HG02943 (cell line): ENCODE results near the gene SLC22A13.
"Not testable (repeated sequence)": the region's sequence is repeated elsewhere in the genome, so short reads cannot be mapped to it uniquely, and the experiment has no call there.

Experiments
- ATAC-seq: cut with Tn5 transposase; IDR thresholded peaks from one replicate; pipeline ENCODE4 v1.9.1; 2021; ENCODE audit warnings: mild to moderate bottlenecking, low read depth, moderate library complexity; ENCODE audit not compliant: unreplicated experiment

The SLC22A13 gene, protein sequence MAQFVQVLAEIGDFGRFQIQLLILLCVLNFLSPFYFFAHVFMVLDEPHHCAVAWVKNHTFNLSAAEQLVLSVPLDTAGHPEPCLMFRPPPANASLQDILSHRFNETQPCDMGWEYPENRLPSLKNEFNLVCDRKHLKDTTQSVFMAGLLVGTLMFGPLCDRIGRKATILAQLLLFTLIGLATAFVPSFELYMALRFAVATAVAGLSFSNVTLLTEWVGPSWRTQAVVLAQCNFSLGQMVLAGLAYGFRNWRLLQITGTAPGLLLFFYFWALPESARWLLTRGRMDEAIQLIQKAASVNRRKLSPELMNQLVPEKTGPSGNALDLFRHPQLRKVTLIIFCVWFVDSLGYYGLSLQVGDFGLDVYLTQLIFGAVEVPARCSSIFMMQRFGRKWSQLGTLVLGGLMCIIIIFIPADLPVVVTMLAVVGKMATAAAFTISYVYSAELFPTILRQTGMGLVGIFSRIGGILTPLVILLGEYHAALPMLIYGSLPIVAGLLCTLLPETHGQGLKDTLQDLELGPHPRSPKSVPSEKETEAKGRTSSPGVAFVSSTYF

GRCh38 chr3:38265604-38266307, at the start of gene SLC22A13:
SLC22A13 (plus strand) TSS chr3:38265812; CDS start chr3:38265861, 49 bp downstream.
- no peak for ATAC-seq

DNA sequence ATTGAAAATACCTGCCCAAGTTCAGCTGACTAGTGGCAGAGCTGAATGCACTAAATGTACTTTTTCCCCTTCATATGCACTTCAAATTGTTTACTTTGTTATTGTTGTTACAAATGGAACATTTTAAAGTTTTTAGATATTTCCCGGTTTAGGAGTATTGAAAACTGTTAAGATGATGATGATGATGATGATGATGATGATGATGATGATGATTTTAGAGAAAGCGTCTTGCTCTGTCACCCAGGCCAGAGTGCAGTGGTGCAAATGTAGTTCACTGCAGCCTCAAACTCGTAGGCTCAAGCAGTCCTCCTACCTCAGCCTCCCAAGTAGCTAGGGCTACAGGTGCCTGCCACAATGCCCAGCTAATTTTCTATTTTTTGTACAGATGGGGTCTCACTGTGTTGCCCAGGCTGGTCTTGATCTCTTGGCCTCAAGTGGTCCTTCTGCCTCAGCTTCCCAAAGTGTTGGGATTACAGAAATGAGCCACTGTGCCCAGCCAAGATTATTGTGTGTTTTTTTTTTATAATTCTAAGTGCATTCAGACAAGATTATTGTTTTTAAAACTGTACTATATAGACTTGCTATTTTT, 45.9 kb upstream of the SLC22A13 start:
- ATAC-seq: no peak

GRCh38 chr3:38221005-38221404, 44.6 kb upstream of the SLC22A13 start:
- ATAC-seq: no peak

DNA sequence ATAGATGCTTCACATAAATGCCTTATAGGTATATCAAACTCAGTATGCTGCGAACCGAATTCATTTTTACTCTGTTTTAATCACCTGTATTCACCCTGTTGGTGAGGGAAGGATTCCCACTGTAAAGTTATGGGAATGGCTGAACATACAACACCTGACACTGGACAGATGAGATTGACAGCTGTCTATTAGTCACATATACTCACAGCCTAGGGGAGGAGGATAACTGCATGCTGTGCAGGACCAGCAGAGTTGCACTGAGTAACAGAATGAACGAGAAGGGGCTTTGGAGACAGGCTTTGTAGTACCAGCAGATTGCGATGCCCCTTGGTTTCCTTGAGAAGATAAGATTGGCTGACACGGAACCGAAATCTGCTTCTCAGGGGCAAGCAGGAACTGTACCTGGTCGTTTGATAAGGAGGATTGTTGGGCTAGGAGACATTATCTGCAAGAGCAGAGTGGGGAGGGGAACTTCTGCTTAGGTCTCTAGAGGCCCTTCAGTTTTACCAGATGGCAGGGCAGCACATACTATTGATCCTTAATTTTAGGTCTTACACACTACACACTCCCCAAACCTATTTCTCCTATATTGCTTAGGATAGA, 43.5 kb upstream of the SLC22A13 start:
- no peak for ATAC-seq

GRCh38 chr3:38224357-38224756, 41.3 kb upstream of the SLC22A13 start:
- ATAC-seq: no peak

DNA sequence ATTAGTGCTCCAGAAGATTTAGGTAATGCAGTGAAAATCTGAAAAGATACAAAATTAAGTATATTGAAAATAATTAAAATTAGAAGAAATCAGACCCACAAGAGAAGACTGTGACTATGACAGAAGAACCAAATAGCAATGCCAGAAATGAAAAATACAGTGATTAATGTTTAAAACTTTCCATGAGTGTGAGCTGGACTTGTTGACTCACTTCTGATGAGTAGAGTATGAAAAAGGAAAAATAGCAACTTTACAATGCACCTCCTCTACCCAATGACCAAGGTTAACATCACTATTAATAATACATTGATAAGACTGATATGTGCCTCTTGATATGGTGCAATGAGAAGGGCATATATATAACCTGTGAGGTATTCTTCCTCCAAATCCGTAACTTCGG, 39.3 kb upstream of the SLC22A13 start:
- no peak for ATAC-seq

DNA sequence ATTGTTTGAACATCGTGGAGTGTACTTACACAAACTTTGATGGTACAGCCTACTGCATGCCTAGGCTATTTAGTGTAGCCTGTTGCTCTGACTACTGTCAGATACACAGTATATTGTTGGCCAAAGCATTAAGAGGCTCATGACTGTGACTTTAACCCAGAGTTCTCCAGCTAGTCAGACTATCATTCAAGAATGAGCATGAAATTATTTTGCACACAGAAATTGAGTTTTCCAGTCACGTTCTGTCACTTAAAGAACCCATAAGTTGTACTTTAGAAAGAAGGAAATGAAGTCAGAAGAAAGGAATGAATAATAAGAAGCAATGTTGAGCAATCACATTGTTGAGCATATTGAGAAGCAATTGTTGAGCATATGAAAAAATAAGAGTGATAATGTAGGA, 37.6 kb upstream of the SLC22A13 start:
- no peak for ATAC-seq

DNA sequence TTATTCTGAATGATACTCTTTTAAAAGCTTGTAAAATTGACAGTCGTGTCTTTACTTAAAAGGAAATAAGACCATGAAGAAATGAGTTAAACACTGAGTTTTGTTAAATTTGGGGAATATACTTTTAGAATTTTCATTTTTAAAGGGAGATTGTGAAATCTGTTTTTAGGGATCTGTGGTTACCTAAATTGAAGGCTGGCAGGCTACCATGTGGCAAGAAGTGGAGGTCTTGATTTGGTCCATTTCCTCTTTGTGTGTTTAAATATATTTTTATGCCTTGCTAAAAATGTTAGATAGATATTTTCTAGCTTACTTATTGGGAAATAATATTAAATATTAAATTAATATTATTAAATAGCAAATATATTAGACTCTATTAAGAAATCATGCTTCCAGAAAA, 36.6 kb upstream of the SLC22A13 start:
- no peak for ATAC-seq

GRCh38 chr3:38232701-38233100, 32.9 kb upstream of the SLC22A13 start:
- no peak for ATAC-seq

DNA sequence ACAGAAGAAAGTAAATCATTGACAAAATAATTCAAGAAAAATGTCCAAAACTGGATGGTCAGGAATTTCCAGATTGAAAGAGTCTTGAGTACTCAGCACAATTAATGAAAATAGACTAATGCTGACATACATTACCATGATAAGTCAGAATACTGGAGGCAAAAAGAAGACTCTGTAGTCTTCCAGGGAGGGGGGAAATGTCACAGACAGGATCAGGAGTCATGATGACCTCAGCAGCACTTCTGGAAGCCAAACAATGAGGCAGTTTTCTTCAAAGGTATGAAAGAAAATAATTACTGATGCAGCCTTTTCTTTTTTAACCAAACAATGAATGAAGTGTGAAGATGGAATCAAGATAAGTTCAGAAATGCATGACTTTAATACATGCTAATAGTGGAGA, 30.1 kb upstream of the SLC22A13 start:
- no peak for ATAC-seq

DNA sequence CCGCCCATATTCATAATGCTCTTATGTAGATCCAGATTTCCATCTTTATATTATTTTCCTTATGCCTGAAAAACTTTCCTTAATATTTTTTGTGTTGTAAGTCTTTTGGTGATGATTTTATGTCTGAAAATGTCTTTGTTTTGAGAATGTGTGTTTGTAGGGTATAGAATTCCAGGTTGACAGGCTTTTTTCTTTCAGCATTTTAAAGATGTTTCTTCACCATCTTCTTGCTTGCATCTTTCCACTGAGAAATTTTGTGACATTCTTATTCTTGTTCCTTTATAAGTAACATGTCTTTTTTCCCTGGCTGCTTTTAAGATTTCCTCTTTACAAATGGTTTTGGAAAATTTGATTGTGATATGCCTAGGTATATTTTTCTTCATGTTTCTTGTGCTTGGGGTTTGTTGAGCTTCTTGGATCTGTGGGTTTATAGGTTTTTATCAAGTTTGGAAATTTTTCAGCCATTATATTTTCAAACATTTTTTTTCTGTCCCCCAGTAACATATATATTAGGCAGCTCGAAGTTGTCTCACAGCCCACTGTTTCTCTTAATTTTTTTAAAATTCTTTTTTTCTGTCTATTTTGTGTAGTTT, 27.1 kb upstream of the SLC22A13 start:
- no peak for ATAC-seq

GRCh38 chr3:38242812-38243211, 22.8 kb upstream of the SLC22A13 start:
- ATAC-seq: not testable (repeated sequence)

DNA sequence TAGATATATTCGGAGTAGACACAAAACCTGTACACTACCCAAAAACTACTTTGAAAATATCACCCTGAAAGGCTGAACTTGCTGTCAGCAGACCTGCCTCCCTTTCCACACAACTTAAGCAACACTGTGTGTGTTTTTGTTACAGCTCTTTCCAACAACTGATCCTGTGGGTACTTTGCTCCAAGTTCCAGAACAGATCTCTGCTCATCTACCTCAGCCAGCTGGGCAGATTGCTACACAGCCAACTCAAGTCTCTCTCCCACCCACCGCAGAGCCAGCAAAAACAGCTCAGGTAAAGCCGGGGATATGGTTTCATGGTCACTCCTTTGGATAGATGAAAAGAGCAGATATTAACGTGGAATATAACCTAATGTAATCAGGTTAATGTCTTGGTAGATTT, 19.7 kb upstream of the SLC22A13 start:
- ATAC-seq: no peak

DNA sequence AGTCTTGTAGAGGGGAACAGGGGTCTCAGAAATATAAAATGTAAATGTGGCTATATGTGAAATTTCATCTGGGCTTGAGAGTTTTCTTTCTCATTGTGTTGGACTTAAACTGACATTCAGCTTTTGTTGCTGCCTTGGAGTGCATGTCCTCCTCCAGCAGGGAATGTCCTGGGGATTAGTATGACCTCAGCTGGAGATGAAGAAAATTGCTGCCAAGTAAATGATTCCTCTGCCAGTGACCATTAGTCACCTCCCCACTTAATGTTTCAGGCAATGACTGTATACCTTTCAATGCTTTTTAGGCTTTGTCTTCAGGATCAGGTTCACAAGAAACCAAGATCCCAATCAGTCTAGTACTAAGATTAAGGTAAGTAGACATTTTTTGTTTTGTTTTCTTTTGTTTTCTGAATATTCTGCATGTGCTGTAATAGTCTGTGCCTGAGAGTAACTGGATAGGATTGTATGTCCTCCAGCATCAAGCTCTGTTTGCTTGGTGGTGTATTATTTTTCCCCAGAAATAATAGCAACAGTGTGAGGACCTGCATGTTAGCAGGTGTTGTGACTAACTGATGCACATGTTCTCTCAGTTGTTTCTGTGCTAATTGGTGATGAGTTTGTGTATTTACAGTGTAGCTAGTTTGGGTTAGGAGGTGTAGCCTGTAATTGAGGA, 18.1 kb upstream of the SLC22A13 start:
- ATAC-seq: no peak

GRCh38 chr3:38250198-38250597, 15.4 kb upstream of the SLC22A13 start:
- ATAC-seq: no peak

DNA sequence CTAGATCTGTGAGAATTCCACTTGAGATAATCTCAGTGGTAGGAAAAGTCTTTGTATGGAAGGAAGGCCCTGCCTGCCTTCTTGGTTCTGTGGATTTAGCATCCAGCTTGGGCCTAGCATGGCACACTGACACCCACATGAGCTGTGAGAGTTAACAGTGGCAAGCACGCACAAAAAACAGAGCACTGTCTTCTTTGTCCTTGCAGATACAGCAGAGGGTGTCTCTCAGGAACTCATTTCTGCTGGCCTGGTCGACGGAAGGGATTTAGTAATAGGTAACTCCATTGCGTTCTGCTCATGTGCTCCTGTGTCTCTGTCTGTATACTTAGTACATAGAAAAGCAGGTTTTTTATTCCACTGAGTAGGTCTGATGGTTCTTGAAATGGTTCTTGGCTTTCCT, 14.4 kb upstream of the SLC22A13 start:
- no peak for ATAC-seq

GRCh38 chr3:38253704-38254103, 11.9 kb upstream of the SLC22A13 start:
- no peak for ATAC-seq

DNA sequence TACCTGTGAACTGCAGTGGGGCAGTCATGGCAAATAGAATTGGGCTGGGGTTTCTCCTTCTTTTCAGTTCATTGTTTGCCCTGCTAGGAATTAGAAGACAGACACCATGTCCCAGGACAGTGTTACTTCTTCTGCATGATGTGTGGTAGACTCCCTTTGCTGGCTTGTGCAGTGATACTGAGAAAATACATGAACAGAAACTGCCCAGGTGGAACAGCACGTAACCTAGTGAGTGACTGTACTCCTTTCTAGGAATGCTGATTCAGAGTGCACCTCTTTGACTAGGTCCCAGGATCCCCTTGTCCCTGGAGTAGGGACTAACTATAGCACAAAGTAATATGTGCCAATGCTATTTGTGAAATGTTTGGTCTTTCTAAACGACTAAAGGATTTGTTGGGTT, 10.7 kb upstream of the SLC22A13 start:
- ATAC-seq: no peak

DNA sequence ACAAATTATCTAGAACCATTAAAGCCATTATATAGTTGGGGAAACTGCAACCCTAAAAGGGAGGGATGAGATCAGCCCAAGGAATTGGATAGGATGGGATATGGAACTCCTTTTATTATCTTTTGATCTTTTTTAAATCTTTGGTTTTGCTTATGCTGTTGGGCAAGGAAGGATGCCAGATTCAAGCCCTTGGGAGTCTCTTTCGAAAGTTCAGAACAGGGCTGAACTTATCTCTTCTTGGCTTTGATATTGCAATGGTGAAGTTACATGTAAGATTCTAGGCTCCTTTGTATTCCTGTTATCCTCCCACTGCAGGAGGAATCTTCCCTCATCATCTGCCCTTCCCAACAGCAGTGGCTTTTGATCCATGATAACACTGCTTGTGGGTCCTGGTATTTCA, 10.0 kb upstream of the SLC22A13 start:
- ATAC-seq: no peak

DNA sequence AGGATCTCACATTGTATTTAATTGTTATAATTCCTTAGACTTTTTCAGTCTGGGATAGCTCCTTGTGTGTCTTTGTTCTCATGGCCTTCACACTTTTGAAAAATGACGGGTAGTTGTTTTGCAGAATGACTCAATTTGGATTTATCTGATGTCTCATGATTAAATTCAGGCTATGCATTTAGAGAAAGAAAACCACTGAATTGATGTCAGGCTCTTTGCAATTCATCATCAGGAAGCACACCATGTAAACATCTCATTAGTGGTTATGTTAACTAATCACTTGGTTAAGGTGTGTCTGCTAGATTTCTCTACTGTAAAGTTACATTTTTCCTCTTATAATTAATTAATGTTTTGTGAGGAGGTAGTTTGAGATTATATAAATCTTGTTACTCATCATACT, 8.0 kb upstream of the SLC22A13 start:
- ATAC-seq: no peak
